ENCODE measurements around the gene CTBP1. TPM values are rescaled to one million over a fixed set of nuclear protein-coding genes. Genes with fewer than 3 reads are reported as not detected.
A peak's percentile ranks its signal among the peaks of the same experiment; 100 is the strongest.

Gene CTBP1
- total and polyA plus RNA-seq, 2 experiments from 2014 or later, result 152 to 431 TPM

DNA sequence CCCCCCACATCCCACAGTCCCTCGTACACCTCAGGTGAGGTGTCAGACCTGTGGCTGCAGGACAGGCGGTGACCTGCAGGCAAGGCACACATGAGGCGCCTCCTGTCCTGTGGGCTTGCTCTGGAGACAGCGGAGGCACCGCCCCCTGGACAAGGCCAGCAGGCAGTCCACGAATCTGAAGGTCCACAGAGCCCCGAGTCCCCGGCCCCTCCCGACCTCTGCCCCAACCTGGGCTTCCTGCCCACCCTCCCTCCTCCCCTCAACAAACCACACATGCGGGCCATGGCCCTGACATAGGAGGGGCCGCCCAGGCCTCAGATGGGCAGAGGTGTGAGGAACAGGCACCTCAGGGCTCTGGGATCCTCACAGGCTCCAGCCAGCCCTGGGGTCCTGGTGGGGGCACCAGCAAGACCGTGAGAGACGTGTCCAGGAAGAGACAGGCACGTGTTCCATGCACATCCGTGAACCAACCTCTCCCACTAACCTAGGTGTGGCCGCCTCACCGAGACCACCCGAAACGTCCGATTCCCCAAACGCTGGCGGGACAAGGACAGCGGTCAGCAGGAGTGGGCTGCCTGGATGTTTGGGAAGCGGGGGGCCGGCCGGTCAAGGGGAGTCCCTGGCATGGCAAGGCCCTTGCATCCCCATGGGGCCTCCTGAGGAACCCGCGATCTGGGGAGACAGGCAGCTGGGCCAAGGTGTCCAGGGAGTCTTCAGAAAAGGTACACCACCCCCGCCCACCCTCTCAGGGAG, 25.8 kb downstream of the CTBP1 start:
- no peaks in the 10 kb centered on the region for H3K4me1 ChIP-seq (ENCODE audit: low read depth)
- DNase-seq (ENCODE audit: low read depth in 1 of 2, low spot score in 1 of 2), result no peak
- H3K27ac ChIP-seq, result no peak overlapping the region
- TF ChIP-seq, protein P1, sequence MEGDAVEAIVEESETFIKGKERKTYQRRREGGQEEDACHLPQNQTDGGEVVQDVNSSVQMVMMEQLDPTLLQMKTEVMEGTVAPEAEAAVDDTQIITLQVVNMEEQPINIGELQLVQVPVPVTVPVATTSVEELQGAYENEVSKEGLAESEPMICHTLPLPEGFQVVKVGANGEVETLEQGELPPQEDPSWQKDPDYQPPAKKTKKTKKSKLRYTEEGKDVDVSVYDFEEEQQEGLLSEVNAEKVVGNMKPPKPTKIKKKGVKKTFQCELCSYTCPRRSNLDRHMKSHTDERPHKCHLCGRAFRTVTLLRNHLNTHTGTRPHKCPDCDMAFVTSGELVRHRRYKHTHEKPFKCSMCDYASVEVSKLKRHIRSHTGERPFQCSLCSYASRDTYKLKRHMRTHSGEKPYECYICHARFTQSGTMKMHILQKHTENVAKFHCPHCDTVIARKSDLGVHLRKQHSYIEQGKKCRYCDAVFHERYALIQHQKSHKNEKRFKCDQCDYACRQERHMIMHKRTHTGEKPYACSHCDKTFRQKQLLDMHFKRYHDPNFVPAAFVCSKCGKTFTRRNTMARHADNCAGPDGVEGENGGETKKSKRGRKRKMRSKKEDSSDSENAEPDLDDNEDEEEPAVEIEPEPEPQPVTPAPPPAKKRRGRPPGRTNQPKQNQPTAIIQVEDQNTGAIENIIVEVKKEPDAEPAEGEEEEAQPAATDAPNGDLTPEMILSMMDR (IDR thresholded peaks at IDR 0.05; ENCODE audit: low read depth, low read length), result no peak
- peaks cover 43% of the 10 kb centered on the region for H3K36me3 ChIP-seq
- H3K27me3 ChIP-seq, result no peaks in the 10 kb centered on the region
- no peaks in the 10 kb centered on the region for H3K9me3 ChIP-seq (ENCODE audit: low read depth)
- no peak overlapping the region for H3K4me3 ChIP-seq

DNA sequence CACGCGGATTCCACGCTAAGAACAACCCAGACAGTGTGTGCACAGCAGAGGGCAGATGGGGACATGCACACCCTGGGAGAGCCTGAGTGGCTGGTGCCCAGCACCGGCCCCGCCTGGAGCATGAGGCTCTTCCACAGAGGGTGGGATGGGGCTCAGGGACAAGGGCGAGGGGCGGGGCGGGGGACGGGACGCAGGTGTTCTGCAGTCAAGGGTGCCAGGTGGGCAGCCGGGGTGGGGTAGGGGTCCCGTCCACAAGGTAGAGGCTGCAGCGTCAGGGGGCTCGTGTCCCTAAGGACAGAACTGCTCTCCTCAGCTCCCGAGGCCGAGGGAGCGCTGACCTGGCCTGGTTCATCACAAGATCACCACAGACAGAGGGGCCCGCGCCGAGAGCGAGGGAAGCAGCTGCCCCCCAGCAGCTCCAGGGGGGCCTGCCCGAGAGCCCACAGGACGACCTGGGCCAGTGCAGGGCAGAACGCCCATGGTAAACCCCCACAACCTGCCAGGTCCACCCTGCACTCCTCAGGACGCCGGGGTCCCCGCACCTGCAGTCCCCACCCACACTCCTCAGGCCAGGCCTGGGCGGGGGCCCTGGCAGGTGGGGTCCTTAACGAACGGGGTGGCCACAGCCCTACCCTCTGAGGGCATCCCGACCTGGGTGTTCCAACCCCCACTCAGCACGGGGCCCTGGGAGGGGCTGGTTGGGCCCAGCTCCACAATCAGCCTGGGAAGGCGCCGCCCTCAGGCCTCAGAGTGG, 26.7 kb downstream of the CTBP1 start:
- Histone ChIP-seq H3K36me3 (peaks cover 50% of the 10 kb centered on the region), H3K27ac (peak overlapping the region; percentile 17), H3K4me3 (no peak overlapping the region), H3K27me3 (no peaks in the 10 kb centered on the region), H3K9me3 (ENCODE audit: low read depth) (no peaks in the 10 kb centered on the region), H3K4me1 (ENCODE audit: low read depth) (no peaks in the 10 kb centered on the region)
- no peak for DNase-seq (ENCODE audit: low read depth in 1 of 2, low spot score in 1 of 2)
- TF ChIP-seq, protein P1 (IDR thresholded peaks at IDR 0.05; ENCODE audit: low read depth, low read length), result no peak

DNA sequence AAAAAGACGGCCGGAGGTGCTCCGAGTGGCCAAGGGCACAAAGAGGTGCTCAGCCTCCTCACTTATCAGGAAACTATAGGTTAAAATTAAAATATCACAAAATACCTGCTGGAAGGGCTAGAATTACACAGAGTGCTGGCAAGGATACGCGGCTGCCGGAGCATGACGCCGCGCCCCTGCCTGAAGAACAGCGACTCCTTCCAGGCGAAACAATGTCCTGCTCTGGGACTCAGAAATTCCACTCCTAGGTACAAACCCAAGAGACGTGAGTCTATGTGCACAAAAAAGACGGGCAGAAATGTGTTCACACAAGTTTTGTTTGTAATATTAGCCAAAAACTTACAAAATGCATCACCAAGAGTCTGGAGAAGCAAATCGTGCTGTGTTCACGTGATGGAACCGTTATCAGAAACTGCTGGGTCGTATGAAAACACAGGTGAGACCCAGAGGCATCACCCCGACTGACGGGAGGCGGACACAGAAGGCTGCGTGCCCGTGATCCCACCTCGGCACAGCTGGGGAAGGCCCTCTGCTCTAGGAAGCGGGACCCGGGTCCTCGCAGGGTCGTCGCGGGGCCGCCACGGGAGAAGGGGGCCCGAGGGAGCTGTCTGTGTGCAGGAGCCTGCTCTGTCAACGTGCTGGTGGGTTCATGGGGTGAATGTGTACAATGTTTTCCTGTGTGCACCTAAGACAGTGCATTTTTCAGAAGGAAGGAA, 27.6 kb downstream of the CTBP1 start:
- H3K27me3 ChIP-seq, result no peaks in the 10 kb centered on the region
- TF ChIP-seq, protein P1 (IDR thresholded peaks at IDR 0.05; ENCODE audit: low read depth, low read length), result no peak
- no peaks in the 10 kb centered on the region for H3K9me3 ChIP-seq (ENCODE audit: low read depth)
- no peak for DNase-seq (ENCODE audit: low read depth in 1 of 2, low spot score in 1 of 2)
- H3K4me1 ChIP-seq (ENCODE audit: low read depth), result no peaks in the 10 kb centered on the region
- peak overlapping the region; percentile 17 for H3K27ac ChIP-seq
- H3K4me3 ChIP-seq, result no peak overlapping the region
- peaks cover 50% of the 10 kb centered on the region for H3K36me3 ChIP-seq

DNA sequence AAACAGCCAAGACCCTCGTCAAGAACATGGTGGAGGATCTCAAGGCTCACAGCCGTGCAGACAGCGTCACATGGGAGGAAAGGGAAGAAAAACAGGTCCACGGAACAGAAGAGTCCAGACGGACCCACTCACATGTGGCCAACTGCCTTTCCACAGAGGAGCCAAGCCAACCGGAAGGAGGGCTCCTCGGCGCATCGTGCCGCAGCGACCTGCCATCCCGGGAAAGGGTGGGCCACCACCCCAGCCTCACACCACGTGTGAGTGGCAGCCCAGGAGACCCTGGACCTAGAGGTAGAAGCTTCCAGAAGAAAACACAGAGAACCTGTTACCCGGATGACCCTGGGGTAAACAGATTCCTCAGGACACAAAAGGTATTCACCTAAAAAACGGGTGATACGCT, 28.4 kb downstream of the CTBP1 start:
- H3K4me3 ChIP-seq, result no peak overlapping the region
- no peaks in the 10 kb centered on the region for H3K9me3 ChIP-seq (ENCODE audit: low read depth)
- H3K27ac ChIP-seq, result no peak overlapping the region
- H3K27me3 ChIP-seq, result no peaks in the 10 kb centered on the region
- no peaks in the 10 kb centered on the region for H3K4me1 ChIP-seq (ENCODE audit: low read depth)
- peaks cover 51% of the 10 kb centered on the region for H3K36me3 ChIP-seq
- TF ChIP-seq, protein P1 (IDR thresholded peaks at IDR 0.05; ENCODE audit: low read depth, low read length), result no peak
- no peak for DNase-seq (ENCODE audit: low read depth in 1 of 2, low spot score in 1 of 2)

DNA sequence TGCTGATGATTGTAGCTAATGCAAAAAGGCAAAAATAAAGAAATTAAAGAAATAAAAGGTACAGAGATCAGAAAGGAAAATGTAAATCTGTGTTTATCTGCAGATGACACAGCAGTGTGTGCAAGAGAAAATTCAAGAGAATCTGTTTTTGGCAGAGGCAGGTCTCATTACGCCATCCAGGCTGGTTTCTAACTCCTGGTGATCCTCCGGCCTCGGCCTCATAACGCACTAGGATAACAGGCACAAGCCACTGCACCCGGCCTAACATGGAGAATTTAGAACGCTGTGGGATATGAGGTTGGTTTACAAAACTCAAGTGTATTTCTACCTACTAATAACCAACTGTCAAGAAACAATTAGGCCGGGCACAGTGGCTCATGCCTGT, 29.4 kb downstream of the CTBP1 start:
- peaks cover 49% of the 10 kb centered on the region for H3K36me3 ChIP-seq
- H3K27me3 ChIP-seq, result no peaks in the 10 kb centered on the region
- TF ChIP-seq, protein P1 (IDR thresholded peaks at IDR 0.05; ENCODE audit: low read depth, low read length), result no peak
- H3K4me1 ChIP-seq (ENCODE audit: low read depth), result no peaks in the 10 kb centered on the region
- no peak overlapping the region for H3K4me3 ChIP-seq
- no peaks in the 10 kb centered on the region for H3K9me3 ChIP-seq (ENCODE audit: low read depth)
- peak in 1 of 2 donors; percentile 59 for DNase-seq (ENCODE audit: low read depth in 1 of 2, low spot score in 1 of 2)
- H3K27ac ChIP-seq, result no peak overlapping the region
